H54 (cell line): ENCODE results near the gene SUPT3H.

Experiments used
- DNase-seq: peaks from one replicate; pipeline ENCODE4 v3.0.0; 2011; ENCODE audit warnings: low spot score, mixed read lengths; ENCODE audit not compliant: insufficient read length
- FAIRE-seq: peaks from 3 replicates; lab custom pipeline; 2011; peaks lifted over from hg19 to GRCh38; lab: Jason Lieb, UNC
- POLR2A ChIP-seq: IDR thresholded peaks from 2 replicates; pipeline ENCODE4 v1.6.1; 2011; ENCODE audit warnings: low read depth, mild to moderate bottlenecking, low read length

The SUPT3H gene

GRCh38 chr6:44999066-44999465, 378.7 kb downstream of the SUPT3H start:
- no peak for TF ChIP-seq POLR2A
- DNase-seq = no peak
- FAIRE-seq = no peak

DNA sequence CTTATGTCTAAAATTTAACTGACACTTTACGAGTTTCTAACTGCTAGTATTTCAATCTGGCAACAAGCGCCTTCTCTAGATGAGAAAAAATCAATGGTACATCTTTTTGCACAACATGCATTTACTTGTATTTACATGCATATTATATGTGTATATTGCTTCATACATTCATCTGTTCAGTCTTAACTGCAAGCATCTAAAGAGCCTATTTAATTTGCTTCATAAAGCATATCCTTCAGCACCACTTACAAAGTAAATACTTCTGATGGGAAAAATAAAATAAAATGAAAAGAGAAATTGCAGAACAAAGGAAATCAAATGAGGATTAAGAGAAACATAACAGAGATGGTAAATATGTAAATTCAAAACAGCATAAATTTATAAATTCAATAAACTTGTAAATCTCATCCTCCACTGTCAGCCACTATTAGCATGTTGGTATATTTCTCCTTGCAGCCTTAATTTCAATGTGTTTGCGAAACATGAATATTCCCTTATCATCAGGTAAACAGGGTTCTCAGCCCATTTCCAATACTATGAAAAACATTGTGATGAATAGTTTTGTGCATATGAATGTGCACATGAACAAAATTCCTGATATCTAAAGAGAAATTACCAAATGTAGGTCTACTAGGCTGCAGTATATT, 382.1 kb downstream of the SUPT3H start:
- DNase-seq (no peak), FAIRE-seq (peak; percentile 27)
- no peak for TF ChIP-seq POLR2A

- no peak for TF ChIP-seq POLR2A
- DNase-seq = no peak
- no peak for FAIRE-seq
Observed at GRCh38 chr6:44989391-44989790, 388.3 kb downstream of the SUPT3H start.

DNA sequence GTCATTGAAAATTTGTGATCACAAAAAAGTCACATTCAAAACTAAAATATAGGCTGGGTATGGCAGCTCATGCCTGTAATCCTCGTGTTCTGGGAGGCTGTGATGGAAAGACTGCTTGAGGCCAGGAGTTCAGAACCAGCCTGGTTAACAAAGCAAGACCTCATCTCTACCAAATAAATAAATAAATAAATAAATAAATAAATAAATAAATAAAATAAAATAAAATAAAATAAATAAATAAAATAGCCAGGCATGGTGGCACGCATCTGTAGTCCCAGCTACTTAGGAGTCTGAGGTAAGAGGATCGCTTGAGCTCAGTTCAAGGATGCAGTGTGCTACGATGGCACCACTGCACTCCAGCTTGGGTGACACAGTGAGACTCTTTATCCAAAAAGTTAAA, 392.7 kb downstream of the SUPT3H start:
- no peak for TF ChIP-seq POLR2A
- FAIRE-seq = no peak
- no peak for DNase-seq

DNA sequence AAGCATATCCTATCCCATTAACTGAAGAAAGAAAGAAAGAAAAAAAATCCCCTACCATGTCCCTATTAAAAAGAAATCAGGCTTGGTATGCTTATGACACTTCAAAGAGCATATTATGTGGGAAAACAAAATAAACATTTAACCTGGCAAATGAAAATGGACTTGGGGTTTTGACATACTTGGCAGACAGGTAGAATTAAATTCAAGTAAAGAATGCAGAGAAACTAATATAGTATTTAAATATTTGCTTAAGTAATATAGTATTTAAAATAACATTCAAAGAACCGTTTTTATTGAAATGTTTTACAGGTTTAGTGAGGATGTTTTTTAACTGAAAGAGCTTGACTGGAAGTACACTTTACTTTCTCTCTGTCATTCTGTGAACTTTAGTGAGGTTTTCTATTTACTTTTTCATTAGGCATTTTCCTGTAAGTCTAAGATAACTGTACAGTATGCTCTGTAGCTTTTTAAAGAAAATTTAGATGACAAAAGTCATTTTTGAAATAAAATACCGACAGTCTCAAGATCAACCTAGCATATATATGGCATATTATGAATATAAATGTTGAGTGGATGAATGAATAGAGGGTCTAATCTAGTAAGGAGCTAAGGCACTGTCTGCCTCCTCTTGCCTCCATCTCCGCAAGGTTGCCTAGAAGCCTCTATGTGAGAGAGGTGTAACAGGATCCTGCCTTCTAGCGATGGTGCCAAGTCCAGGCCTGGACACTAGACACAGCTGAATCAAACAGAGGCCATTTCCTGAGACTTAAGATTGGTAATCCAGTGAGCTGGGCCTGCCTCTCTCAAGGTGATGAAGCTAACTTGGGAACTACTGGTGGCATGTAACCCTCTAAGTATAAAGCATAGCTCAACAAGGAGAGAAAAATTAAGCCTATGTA, 394.0 kb downstream of the SUPT3H start:
- DNase-seq (no peak), FAIRE-seq (no peak)
- TF ChIP-seq POLR2A = no peak

- DNase-seq = no peak
- no peak for TF ChIP-seq POLR2A
- no peak for FAIRE-seq
Observed at GRCh38 chr6:44980841-44981240, 396.9 kb downstream of the SUPT3H start.

GRCh38 chr6:44976677-44977641, 400.8 kb downstream of the SUPT3H start:
- TF ChIP-seq POLR2A = no peak
- DNase-seq = no peak
- FAIRE-seq = no peak

DNA sequence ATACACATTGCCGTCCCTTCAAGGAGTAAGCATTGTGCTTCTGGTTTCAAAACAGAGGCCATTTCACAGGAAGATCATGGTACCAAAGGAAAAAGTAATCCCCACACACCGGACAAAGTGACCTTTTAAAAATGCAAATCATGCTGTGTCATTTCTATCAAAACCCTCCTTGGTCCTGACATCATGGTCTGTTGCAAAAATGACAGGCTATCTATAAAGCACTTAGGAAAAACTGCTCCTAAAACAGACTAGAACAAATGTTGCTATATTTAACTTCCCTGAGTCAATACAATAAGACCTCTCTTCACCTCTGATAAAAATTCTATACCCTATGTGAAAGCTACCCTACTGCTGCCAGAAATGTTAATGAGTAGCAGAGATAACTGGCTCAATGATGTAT, 403.2 kb downstream of the SUPT3H start:
- TF ChIP-seq POLR2A = no peak
- FAIRE-seq (no peak), DNase-seq (no peak)

GRCh38 chr6:44972709-44973108, 405.0 kb downstream of the SUPT3H start:
- FAIRE-seq (no peak), DNase-seq (no peak)
- no peak for TF ChIP-seq POLR2A

GRCh38 chr6:44969446-44970185, 408.1 kb downstream of the SUPT3H start:
- FAIRE-seq = no peak
- no peak for DNase-seq
- TF ChIP-seq POLR2A = no peak

DNA sequence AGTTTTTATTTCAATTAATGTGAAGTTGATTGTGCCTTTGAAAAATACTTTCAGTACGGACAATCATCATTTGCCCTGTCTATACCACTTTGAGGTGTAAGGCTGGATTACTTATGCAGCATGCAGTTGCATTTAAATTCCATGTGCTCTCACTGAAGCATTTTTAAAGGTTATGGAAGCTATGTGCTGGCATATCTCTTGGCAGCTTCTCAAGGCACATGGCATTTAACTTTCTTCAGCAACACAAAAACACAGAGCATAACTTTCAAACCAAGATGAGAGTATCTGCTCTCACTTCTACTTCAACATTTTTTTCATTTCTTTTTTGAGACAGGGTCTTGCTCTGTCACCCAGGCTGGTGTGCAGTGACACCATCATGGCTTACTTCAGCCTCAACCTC, 410.3 kb downstream of the SUPT3H start:
- FAIRE-seq = no peak

GRCh38 chr6:44966449-44967092, 411.2 kb downstream of the SUPT3H start:
- DNase-seq (no peak), FAIRE-seq (peak; percentile 82)
- no peak for TF ChIP-seq POLR2A

More for the DNA sequence above, 410.3 kb downstream of the SUPT3H start:
- DNase-seq = no peak
- TF ChIP-seq POLR2A = no peak

DNA sequence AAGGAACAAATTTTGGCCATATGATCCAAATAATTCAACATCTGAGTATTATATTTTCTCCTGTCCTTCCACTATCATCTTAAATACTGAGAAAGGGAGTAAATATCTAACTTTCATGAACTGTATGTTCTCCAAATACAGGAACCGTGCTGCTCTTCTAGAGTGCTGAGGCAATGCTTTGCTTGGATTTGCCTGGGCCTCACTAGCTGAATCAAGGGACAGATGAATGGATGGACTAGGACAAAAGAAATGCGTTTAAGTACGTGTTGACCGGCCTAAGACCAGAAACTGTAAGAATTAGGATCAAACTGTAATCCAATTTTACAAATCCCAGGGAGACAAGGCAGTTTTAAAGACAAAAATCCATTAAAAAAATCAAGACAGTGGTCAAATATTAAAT, 412.0 kb downstream of the SUPT3H start:
- TF ChIP-seq POLR2A = no peak
- DNase-seq = no peak
- no peak for FAIRE-seq
